Thoracic aorta (tissue), 2 donors: ENCODE measurements around the gene COX7A2L. TPM values are rescaled to one million over a fixed set of nuclear protein-coding genes. Genes with fewer than 3 reads are reported as not detected.

Source experiments
- ATAC-seq: fragments of 150-250 bp; one replicate; pipeline ENCODE4 v1.8.0; 2017; ENCODE audit warnings: low read depth; ENCODE audit not compliant: insufficient number of reproducible peaks, low FRiP score
- DNase-seq: peaks from one replicate; pipeline ENCODE4 v3.0.0-alpha.2; 2020; ENCODE audit warnings: low spot score
- H3K27ac ChIP-seq, 2 donors: fragments of 200-600 bp; sonication (generic); 1 replicate in 1 of 2; 2 replicates in 1 of 2; pipeline ENCODE4 v1.5.1; 2016; ENCODE audit warnings: mild to moderate bottlenecking in 2 of 2, moderate library complexity in 2 of 2
- H3K27me3 ChIP-seq: fragments of 200-600 bp; sonication (generic); replicated peaks from 2 replicates; pipeline ENCODE4 v1.6.0; 2016; ENCODE audit warnings: mild to moderate bottlenecking; ENCODE audit not compliant: insufficient read depth
- H3K36me3 ChIP-seq: fragments of 200-600 bp; sonication (generic); one replicate; pipeline ENCODE4 v1.5.1; 2016
- H3K4me1 ChIP-seq, 2 donors: fragments of 200-600 bp; sonication (generic); 1 replicate in 1 of 2; 2 replicates in 1 of 2; pipeline versions ENCODE4 v1.5.1 to v1.6.0; 2016; ENCODE audit warnings: low read depth in 2 of 2, mild to moderate bottlenecking in 1 of 2; ENCODE audit not compliant: control insufficient read depth in 1 of 2
- H3K4me3 ChIP-seq: fragments of 200-600 bp; sonication (generic); 2 replicates; pipeline ENCODE4 v1.5.1; 2016; ENCODE audit warnings: mild to moderate bottlenecking
- H3K9me3 ChIP-seq: fragments of 200-600 bp; sonication (generic); 2 replicates; pipeline ENCODE4 v1.5.1; 2016
- CTCF ChIP-seq: fragments of 200-600 bp; sonication (generic); IDR thresholded peaks from one replicate; pipeline ENCODE4 v1.5.1; 2019; ENCODE audit warnings: antibody characterized with exemption
- total RNA-seq, 2 donors: library from RNA; depleted of rRNA; stranded (reverse); fragments of >200 nt; gene quantifications; one replicate each; pipeline versions ENCODE4 v1.1.0 to v1.2.3, GENCODE V29; 2016

The COX7A2L gene
- total RNA-seq, 2 donors from 2014 or later = 107 to 114 TPM

- peaks cover 17% of the 10 kb centered on the region for H3K36me3 ChIP-seq
Observed at GRCh38 chr2:42328148-42328833, 32.7 kb downstream of the COX7A2L start.

GRCh38 chr2:42327125-42327524, 33.9 kb downstream of the COX7A2L start:
- no peak overlapping the region for H3K4me3 ChIP-seq
- DNase-seq (no peak), ATAC-seq (no peak)
- H3K27me3 ChIP-seq = no peaks in the 10 kb centered on the region
- H3K4me1 ChIP-seq = peaks cover 12 to 16% of the 10 kb centered on the region in 2 donors
- no peak overlapping the region for H3K27ac ChIP-seq
- no peaks in the 10 kb centered on the region for H3K9me3 ChIP-seq
- H3K36me3 ChIP-seq = peaks cover 8% of the 10 kb centered on the region
- TF ChIP-seq CTCF = no peak

More at GRCh38 chr2:42328148-42328833, 32.7 kb downstream of the COX7A2L start:
- peaks cover 12 to 16% of the 10 kb centered on the region in 2 donors for H3K4me1 ChIP-seq
- ATAC-seq (no peak), DNase-seq (no peak)
- no peak overlapping the region for H3K4me3 ChIP-seq
- H3K27me3 ChIP-seq = no peaks in the 10 kb centered on the region
- H3K9me3 ChIP-seq = no peaks in the 10 kb centered on the region
- no peak overlapping the region for H3K27ac ChIP-seq
- TF ChIP-seq CTCF = peak; percentile 44

GRCh38 chr2:42325609-42326008, 35.4 kb downstream of the COX7A2L start:
- no peak overlapping the region for H3K27ac ChIP-seq
- no peaks in the 10 kb centered on the region for H3K9me3 ChIP-seq
- no peak overlapping the region for H3K4me3 ChIP-seq
- peaks cover 12% of the 10 kb centered on the region for H3K36me3 ChIP-seq
- ATAC-seq = no peak
- H3K4me1 ChIP-seq = peaks cover 8 to 9% of the 10 kb centered on the region in 2 donors
- DNase-seq = no peak
- no peak for TF ChIP-seq CTCF
- H3K27me3 ChIP-seq = no peaks in the 10 kb centered on the region

GRCh38 chr2:42324949-42325348, 36.1 kb downstream of the COX7A2L start:
- Histone ChIP-seq H3K4me1 (peaks cover 3% of the 10 kb centered on the region in 2 donors), H3K36me3 (peaks cover 9% of the 10 kb centered on the region), H3K27ac (no peak overlapping the region), H3K4me3 (no peak overlapping the region), H3K27me3 (no peaks in the 10 kb centered on the region), H3K9me3 (no peaks in the 10 kb centered on the region)
- no peak for DNase-seq
- TF ChIP-seq CTCF = no peak
- ATAC-seq = no peak

- ATAC-seq (no peak), DNase-seq (no peak)
- peaks cover 7% of the 10 kb centered on the region for H3K36me3 ChIP-seq
- no peak overlapping the region for H3K4me3 ChIP-seq
- H3K9me3 ChIP-seq = no peaks in the 10 kb centered on the region
- H3K27ac ChIP-seq = no peak overlapping the region
- no peak for TF ChIP-seq CTCF
- H3K27me3 ChIP-seq = no peaks in the 10 kb centered on the region
- no peaks in the 10 kb centered on the region for H3K4me1 ChIP-seq
Observed at GRCh38 chr2:42324244-42324643, 36.8 kb downstream of the COX7A2L start.
